HCT116 (cell line): Measurements from ENCODE around the gene GSTA4. TPM values are rescaled to one million over a fixed set of nuclear protein-coding genes. Genes with fewer than 3 reads are reported as not detected.

Experiments used
- ATAC-seq: fragments of 200-7000 bp; cut with Tn5 transposase; 2 replicates; pipeline ENCODE4 v1.9.1; 2020; ENCODE audit warnings: mild to moderate bottlenecking, moderate library complexity
- BruUV-seq: library from RNA; stranded (reverse); fragments of 400-500 nt; replicated peaks from 2 replicates; lab custom pipeline; 2021; lab: Mats Ljungman, UMichigan
- CTCF ChIA-PET: fragments of 300-600 bp; sonication (Branson Sonifier 250); formaldehyde crosslinking; loops from one replicate; lab custom pipeline; 2021; ENCODE audit warnings: antibody characterized with exemption; lab: Charles Lee
- POLR2A ChIA-PET: fragments of 300-600, 350-600 bp; sonication (Branson Sonifier 250); formaldehyde crosslinking; loops from one replicate; lab custom pipeline; 2021; ENCODE audit warnings: antibody characterized with exemption; lab: Charles Lee
- RAD21 ChIA-PET, 2 experiments: fragments of 300-600 bp; sonication (Branson Sonifier 250); formaldehyde crosslinking; loops; one replicate each; lab custom pipeline; 2023; ENCODE audit warnings: low total read pairs in 2 of 2; ENCODE audit not compliant: uncharacterized antibody in 2 of 2, unreplicated experiment in 2 of 2, low non-redundant PET in 1 of 2; lab: Charles Lee
- DNase-seq: peaks from one replicate; pipeline ENCODE4 v3.0.0-alpha.2; 2010; ENCODE audit warnings: low read depth, low spot score
- H2AFZ ChIP-seq: fragments of 200-600 bp; shearing (Covaris generic), sonication (generic); 2 replicates; pipeline ENCODE4 v1.6.1; 2017; ENCODE audit warnings: low read depth, mixed run types, mixed read lengths, antibody characterized with exemption, low read length; ENCODE audit not compliant: poor library complexity, severe bottlenecking
- H3K27ac ChIP-seq: 2 replicates; pipeline ENCODE4 v1.5.1; 2012; ENCODE audit warnings: low read depth, low read length
- H3K27me3 ChIP-seq: fragments of 200-600 bp; sonication (generic); 2 replicates; pipeline ENCODE4 v1.6.1; 2016; ENCODE audit warnings: mixed run types, low read length, mixed read lengths; ENCODE audit not compliant: insufficient read depth
- H3K36me3 ChIP-seq, 2 experiments: fragments of 200-500 bp in 1 of 2; fragments of 200-600 bp in 1 of 2; sonication (Bioruptor generic) in 1 of 2; sonication (generic) in 1 of 2; 2 replicates each; pipeline versions ENCODE4 v1.5.1 to v1.6.1; 2014 to 2016; ENCODE audit warnings: low read length in 2 of 2, inconsistent platforms in 1 of 2, mixed read lengths in 1 of 2, mixed run types in 1 of 2; ENCODE audit not compliant: insufficient read depth in 2 of 2, control insufficient read depth in 1 of 2
- H3K4me1 ChIP-seq, 2 experiments: fragments of 200-600 bp in 1 of 2; sonication (generic) in 1 of 2; 2 replicates each; pipeline versions ENCODE4 v1.5.1 to v1.6.1; 2012 to 2017; ENCODE audit warnings: low read length in 2 of 2, inconsistent platforms in 1 of 2, mild to moderate bottlenecking in 1 of 2, mixed read lengths in 1 of 2, mixed run types in 1 of 2, moderate library complexity in 1 of 2; ENCODE audit not compliant: insufficient read depth in 2 of 2, control insufficient read depth in 1 of 2
- H3K4me2 ChIP-seq: fragments of 200-600 bp; sonication (generic); 2 replicates; pipeline ENCODE4 v1.6.1; 2017; ENCODE audit warnings: mixed run types, low read length, mixed read lengths
- H3K4me3 ChIP-seq, 2 experiments: fragments of 200-600 bp in 1 of 2; sonication (generic) in 1 of 2; replicated peaks in 1 of 2; 2 replicates each; pipeline ENCODE4 v1.5.1; 2011 to 2016; ENCODE audit warnings: low read length in 2 of 2, control low read depth in 1 of 2, low read depth in 1 of 2, mild to moderate bottlenecking in 1 of 2, mixed read lengths in 1 of 2, mixed run types in 1 of 2
- H3K79me2 ChIP-seq: fragments of 200-600 bp; sonication (generic); 2 replicates; pipeline ENCODE4 v1.6.1; 2017; ENCODE audit warnings: mild to moderate bottlenecking, mixed run types, low read length, moderate library complexity, mixed read lengths; ENCODE audit not compliant: insufficient read depth
- H3K9ac ChIP-seq: fragments of 200-600 bp; sonication (generic); 2 replicates; pipeline ENCODE4 v1.6.1; 2016; ENCODE audit warnings: low read length, mixed read lengths
- H3K9me2 ChIP-seq: fragments of 200-600 bp; sonication (generic), shearing (Covaris generic); 2 replicates; pipeline ENCODE4 v1.6.1; 2017; ENCODE audit warnings: mixed run types, mild to moderate bottlenecking, moderate library complexity; ENCODE audit not compliant: insufficient read depth
- H3K9me3 ChIP-seq, 2 experiments: fragments of 200-500 bp in 1 of 2; fragments of 200-600 bp in 1 of 2; sonication (Bioruptor generic) in 1 of 2; sonication (generic) in 1 of 2; 2 replicates each; pipeline ENCODE4 v1.6.1; 2014 to 2017; ENCODE audit warnings: low read length in 2 of 2, mixed read lengths in 2 of 2, inconsistent platforms in 1 of 2, low read depth in 1 of 2, mild to moderate bottlenecking in 1 of 2, mixed run types in 1 of 2, moderate library complexity in 1 of 2; ENCODE audit not compliant: control insufficient read depth in 1 of 2, insufficient read depth in 1 of 2
- H4K20me1 ChIP-seq: fragments of 200-600 bp; sonication (generic), shearing (Covaris generic); 2 replicates; pipeline ENCODE4 v1.6.1; 2017; ENCODE audit warnings: mixed run types, mild to moderate bottlenecking, moderate library complexity; ENCODE audit not compliant: insufficient read depth
- EZH2 ChIP-seq: fragments of 200-600 bp; sonication (generic); IDR thresholded peaks from 2 replicates; pipeline ENCODE4 v1.6.1; 2017; ENCODE audit warnings: antibody characterized with exemption, mixed run types
- JUND ChIP-seq: IDR thresholded peaks from 2 replicates; pipeline ENCODE4 v1.6.1; 2012
- RAD21 ChIP-seq: IDR thresholded peaks from 2 replicates; pipeline ENCODE4 v1.6.1; 2012; ENCODE audit warnings: low read depth, mild to moderate bottlenecking
- SP1 ChIP-seq: IDR thresholded peaks from 2 replicates; pipeline ENCODE4 v1.6.1; 2012; ENCODE audit warnings: low read depth
- SRF ChIP-seq: IDR thresholded peaks from 2 replicates; pipeline ENCODE4 v1.6.1; 2012; ENCODE audit warnings: low read depth
- YY1 ChIP-seq: IDR thresholded peaks from 2 replicates; pipeline ENCODE4 v1.6.1; 2011; ENCODE audit warnings: low read length, low read depth, moderate library complexity, mild to moderate bottlenecking; ENCODE audit not compliant: insufficient replicate concordance; ENCODE audit errors: extremely low read depth
- ZFX ChIP-seq: fragments of 450-650 bp; IDR thresholded peaks from 2 replicates; pipeline ENCODE4 v1.6.1; 2017
- intact Hi-C: fragments of 100-400 bp; cut with micrococcal nuclease; formaldehyde crosslinking; loops from 2 replicates; pipeline ENCODE4 v1.10.0; 2022
- total RNA-seq: library from RNA; stranded (reverse); gene quantifications from one replicate; pipeline ENCODE4 v1.2.1, GENCODE V29; 2021; ENCODE audit not compliant: unreplicated experiment
- TF ChIP-seq, protein P1 (sequence below): IDR thresholded peaks from 2 replicates; pipeline ENCODE4 v1.6.1; 2011; ENCODE audit warnings: mild to moderate bottlenecking, low read length, moderate library complexity; ENCODE audit not compliant: insufficient replicate concordance; ENCODE audit errors: extremely low read depth
- TF ChIP-seq, protein P2 (sequence below): IDR thresholded peaks from 2 replicates; pipeline ENCODE4 v1.6.1; 2012
- TF ChIP-seq, protein P3 (sequence below): IDR thresholded peaks from 2 replicates; pipeline ENCODE4 v1.6.1; 2012; ENCODE audit warnings: low read depth

Gene GSTA4
- total RNA-seq, 1 experiment from 2014 or later = 2.2 TPM

DNA sequence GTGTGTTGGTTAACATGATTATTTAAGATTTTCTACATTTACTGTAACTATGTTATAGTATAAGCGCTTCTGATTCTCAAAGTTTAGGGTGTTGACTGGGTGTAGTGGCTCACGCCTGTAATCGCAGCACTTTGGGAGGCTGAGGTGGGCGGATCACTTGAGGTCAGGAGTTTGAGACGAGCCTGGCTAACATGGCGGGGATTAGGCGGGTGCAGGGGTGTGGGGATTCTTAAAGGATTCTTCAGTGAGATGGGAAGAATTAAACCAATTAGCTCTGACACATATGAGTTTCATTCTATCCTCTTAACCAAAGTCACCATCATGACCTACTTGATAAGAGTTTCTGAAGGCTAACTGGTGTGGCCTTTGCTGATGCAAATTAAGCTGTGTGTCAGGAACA is 39.2 kb downstream of the GSTA4 start:
- H3K9me3 ChIP-seq = no peaks in the 10 kb centered on the region
- no peaks in the 10 kb centered on the region for H3K79me2 ChIP-seq
- no peak overlapping the region for H3K9ac ChIP-seq
- no peaks in the 10 kb centered on the region for H3K4me1 ChIP-seq
- CTCF ChIA-PET = no interaction called here
- H4K20me1 ChIP-seq = no peaks in the 10 kb centered on the region
- H3K27me3 ChIP-seq = no peaks in the 10 kb centered on the region
- H3K4me2 ChIP-seq = no peak overlapping the region
- BruUV-seq = no TSS peak
- no peaks in the 10 kb centered on the region for H3K36me3 ChIP-seq
- POLR2A ChIA-PET = no interaction called here
- intact Hi-C loops = no loop called here
- RAD21 ChIA-PET = no interaction called here
- H3K27ac ChIP-seq = no peak overlapping the region
- TF ChIP-seq EZH2 (no peak), JUND (no peak)
- TF ChIP-seq, protein P1, sequence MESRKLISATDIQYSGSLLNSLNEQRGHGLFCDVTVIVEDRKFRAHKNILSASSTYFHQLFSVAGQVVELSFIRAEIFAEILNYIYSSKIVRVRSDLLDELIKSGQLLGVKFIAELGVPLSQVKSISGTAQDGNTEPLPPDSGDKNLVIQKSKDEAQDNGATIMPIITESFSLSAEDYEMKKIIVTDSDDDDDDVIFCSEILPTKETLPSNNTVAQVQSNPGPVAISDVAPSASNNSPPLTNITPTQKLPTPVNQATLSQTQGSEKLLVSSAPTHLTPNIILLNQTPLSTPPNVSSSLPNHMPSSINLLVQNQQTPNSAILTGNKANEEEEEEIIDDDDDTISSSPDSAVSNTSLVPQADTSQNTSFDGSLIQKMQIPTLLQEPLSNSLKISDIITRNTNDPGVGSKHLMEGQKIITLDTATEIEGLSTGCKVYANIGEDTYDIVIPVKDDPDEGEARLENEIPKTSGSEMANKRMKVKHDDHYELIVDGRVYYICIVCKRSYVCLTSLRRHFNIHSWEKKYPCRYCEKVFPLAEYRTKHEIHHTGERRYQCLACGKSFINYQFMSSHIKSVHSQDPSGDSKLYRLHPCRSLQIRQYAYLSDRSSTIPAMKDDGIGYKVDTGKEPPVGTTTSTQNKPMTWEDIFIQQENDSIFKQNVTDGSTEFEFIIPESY = no peak
- no peaks in the 10 kb centered on the region; the same call in 1 of the 2 replicates for H3K9me2 ChIP-seq
- no peak overlapping the region for H2AFZ ChIP-seq
- no peak overlapping the region for H3K4me3 ChIP-seq
- ATAC-seq (no peak), DNase-seq (no peak)

DNA sequence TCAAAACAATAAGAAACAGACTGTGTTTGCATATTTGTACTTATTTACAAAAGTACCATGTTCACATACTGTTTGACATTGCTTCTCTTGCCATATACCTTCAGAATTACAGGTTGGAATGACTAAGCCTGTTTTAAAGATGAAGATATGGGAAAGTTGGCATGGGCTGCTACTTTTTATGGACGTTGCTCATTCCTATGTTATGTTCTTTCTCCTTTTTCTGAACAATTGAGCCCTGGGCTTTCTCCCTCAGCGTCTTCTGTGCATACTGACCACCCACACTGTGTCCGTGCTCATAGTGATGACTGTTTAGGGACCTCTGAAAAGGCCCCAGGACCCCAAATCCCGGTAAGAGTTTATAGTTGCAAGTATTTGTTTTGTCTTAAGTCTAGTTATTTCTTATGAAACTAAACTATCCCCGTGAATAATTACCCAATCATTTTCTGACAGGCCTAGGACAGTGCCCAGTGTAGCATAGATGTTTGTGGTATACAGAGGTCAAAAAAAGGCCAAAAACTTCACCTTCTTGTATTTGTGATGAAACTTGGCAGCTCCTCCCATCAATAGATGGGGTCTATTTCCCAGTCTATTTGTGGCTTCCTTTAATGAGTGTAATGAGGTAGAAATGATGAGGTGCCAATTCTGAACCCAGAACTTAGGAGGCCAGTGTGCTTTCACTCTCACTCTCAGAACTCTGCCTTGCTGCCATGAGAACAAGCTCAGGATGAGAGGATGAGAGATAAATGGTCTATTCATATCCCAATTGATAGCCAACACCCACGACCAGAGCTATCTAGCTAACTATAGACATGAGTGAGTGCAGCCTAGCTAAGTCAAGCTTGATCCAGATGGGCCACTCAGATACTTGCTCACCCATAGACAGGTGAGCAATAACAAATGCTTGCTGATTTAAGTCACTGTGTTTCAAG is 40.9 kb downstream of the GSTA4 start:
- no peak overlapping the region for H3K9ac ChIP-seq
- H3K4me1 ChIP-seq = no peaks in the 10 kb centered on the region
- no peak for DNase-seq
- POLR2A ChIA-PET = no interaction called here
- intact Hi-C loops = no loop called here
- CTCF ChIA-PET = no interaction called here
- H3K79me2 ChIP-seq = no peaks in the 10 kb centered on the region
- RAD21 ChIA-PET = no interaction called here
- H4K20me1 ChIP-seq = no peaks in the 10 kb centered on the region
- H3K27ac ChIP-seq = no peak overlapping the region
- no peak overlapping the region for H2AFZ ChIP-seq
- H3K4me2 ChIP-seq = no peak overlapping the region
- H3K9me2 ChIP-seq = no peaks in the 10 kb centered on the region; the same call in 1 of the 2 replicates
- H3K27me3 ChIP-seq = no peaks in the 10 kb centered on the region
- ATAC-seq = no peak
- no TSS peak for BruUV-seq
- H3K36me3 ChIP-seq = no peaks in the 10 kb centered on the region
- no peaks in the 10 kb centered on the region for H3K9me3 ChIP-seq
- no peak overlapping the region for H3K4me3 ChIP-seq
- TF ChIP-seq JUND = no peak
- TF ChIP-seq SRF = no peak
- TF ChIP-seq SP1 = no peak
- TF ChIP-seq YY1 = no peak
- no peak for TF ChIP-seq RAD21
- TF ChIP-seq, protein P2, sequence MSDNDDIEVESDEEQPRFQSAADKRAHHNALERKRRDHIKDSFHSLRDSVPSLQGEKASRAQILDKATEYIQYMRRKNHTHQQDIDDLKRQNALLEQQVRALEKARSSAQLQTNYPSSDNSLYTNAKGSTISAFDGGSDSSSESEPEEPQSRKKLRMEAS = no peak
- no peak for TF ChIP-seq ZFX
- TF ChIP-seq, protein P3, sequence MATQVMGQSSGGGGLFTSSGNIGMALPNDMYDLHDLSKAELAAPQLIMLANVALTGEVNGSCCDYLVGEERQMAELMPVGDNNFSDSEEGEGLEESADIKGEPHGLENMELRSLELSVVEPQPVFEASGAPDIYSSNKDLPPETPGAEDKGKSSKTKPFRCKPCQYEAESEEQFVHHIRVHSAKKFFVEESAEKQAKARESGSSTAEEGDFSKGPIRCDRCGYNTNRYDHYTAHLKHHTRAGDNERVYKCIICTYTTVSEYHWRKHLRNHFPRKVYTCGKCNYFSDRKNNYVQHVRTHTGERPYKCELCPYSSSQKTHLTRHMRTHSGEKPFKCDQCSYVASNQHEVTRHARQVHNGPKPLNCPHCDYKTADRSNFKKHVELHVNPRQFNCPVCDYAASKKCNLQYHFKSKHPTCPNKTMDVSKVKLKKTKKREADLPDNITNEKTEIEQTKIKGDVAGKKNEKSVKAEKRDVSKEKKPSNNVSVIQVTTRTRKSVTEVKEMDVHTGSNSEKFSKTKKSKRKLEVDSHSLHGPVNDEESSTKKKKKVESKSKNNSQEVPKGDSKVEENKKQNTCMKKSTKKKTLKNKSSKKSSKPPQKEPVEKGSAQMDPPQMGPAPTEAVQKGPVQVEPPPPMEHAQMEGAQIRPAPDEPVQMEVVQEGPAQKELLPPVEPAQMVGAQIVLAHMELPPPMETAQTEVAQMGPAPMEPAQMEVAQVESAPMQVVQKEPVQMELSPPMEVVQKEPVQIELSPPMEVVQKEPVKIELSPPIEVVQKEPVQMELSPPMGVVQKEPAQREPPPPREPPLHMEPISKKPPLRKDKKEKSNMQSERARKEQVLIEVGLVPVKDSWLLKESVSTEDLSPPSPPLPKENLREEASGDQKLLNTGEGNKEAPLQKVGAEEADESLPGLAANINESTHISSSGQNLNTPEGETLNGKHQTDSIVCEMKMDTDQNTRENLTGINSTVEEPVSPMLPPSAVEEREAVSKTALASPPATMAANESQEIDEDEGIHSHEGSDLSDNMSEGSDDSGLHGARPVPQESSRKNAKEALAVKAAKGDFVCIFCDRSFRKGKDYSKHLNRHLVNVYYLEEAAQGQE = no peak
- TF ChIP-seq, protein P1 = no peak
